GM18505 (cell line): ENCODE data around the gene ZNF189.
"Not testable (repeated sequence)": the region's sequence is repeated elsewhere in the genome, so short reads cannot be mapped to it uniquely, and the experiment has no call there.

Experiments used
- ATAC-seq: cut with Tn5 transposase; IDR thresholded peaks from one replicate; pipeline ENCODE4 v1.9.1; 2021; ENCODE audit not compliant: unreplicated experiment
- POLR2A ChIP-seq: IDR thresholded peaks from 4 replicates; pipeline ENCODE4 v1.6.1; 2011; ENCODE audit warnings: borderline replicate concordance; ENCODE audit not compliant: insufficient read depth, insufficient read length; ENCODE audit errors: extremely low read depth

Gene ZNF189

GRCh38 chr9:101367323-101367722 is 31.3 kb upstream of the ZNF189 start:
- TF ChIP-seq POLR2A: no peak
- ATAC-seq: no peak

- TF ChIP-seq POLR2A: no peak
- no peak for ATAC-seq
These were observed 29.4 kb upstream of the ZNF189 start for GRCh38 chr9:101369286-101369685.

- no peak for TF ChIP-seq POLR2A
- ATAC-seq: no peak
These were observed 28.6 kb upstream of the ZNF189 start for GRCh38 chr9:101369884-101370531.

- ATAC-seq: no peak
- no peak for TF ChIP-seq POLR2A
These were observed 26.8 kb upstream of the ZNF189 start for GRCh38 chr9:101371813-101372212.

- no peak for TF ChIP-seq POLR2A
- ATAC-seq: no peak
These were observed 26.1 kb upstream of the ZNF189 start for GRCh38 chr9:101372327-101373118.

- TF ChIP-seq POLR2A: no peak
- no peak for ATAC-seq
These were observed 23.1 kb upstream of the ZNF189 start for GRCh38 chr9:101375546-101375945.

- ATAC-seq: no peak
- TF ChIP-seq POLR2A: no peak
These were observed 22.4 kb upstream of the ZNF189 start for GRCh38 chr9:101376111-101376848.

GRCh38 chr9:101380295-101380694 is 18.4 kb upstream of the ZNF189 start:
- TF ChIP-seq POLR2A: no peak
- ATAC-seq: no peak

GRCh38 chr9:101381118-101381517 is 17.5 kb upstream of the ZNF189 start:
- no peak for TF ChIP-seq POLR2A
- ATAC-seq: no peak

- ATAC-seq: no peak
- TF ChIP-seq POLR2A: no peak
These were observed 16.8 kb upstream of the ZNF189 start for GRCh38 chr9:101381833-101382342.

GRCh38 chr9:101383361-101383760 is 15.3 kb upstream of the ZNF189 start:
- ATAC-seq: no peak
- no peak for TF ChIP-seq POLR2A

- ATAC-seq: not testable (repeated sequence)
These were observed 13.6 kb upstream of the ZNF189 start, which contains the start of gene BAAT for GRCh38 chr9:101384873-101385536. TSS of gene BAAT (minus strand) at chr9:101385006. CDS start at chr9:101371404, 13,602 bp downstream.

- peak; percentile 61 for ATAC-seq
These were observed 10.7 kb upstream of the ZNF189 start for GRCh38 chr9:101387871-101388506.

GRCh38 chr9:101388507-101388993 is 10.1 kb upstream of the ZNF189 start:
- TF ChIP-seq POLR2A: no peak
- no peak for ATAC-seq

More at GRCh38 chr9:101387871-101388506, 10.7 kb upstream of the ZNF189 start:
- TF ChIP-seq POLR2A: no peak
